ENCODE data around the gene SLC35F1.

- TF ChIP-seq, protein P1, sequence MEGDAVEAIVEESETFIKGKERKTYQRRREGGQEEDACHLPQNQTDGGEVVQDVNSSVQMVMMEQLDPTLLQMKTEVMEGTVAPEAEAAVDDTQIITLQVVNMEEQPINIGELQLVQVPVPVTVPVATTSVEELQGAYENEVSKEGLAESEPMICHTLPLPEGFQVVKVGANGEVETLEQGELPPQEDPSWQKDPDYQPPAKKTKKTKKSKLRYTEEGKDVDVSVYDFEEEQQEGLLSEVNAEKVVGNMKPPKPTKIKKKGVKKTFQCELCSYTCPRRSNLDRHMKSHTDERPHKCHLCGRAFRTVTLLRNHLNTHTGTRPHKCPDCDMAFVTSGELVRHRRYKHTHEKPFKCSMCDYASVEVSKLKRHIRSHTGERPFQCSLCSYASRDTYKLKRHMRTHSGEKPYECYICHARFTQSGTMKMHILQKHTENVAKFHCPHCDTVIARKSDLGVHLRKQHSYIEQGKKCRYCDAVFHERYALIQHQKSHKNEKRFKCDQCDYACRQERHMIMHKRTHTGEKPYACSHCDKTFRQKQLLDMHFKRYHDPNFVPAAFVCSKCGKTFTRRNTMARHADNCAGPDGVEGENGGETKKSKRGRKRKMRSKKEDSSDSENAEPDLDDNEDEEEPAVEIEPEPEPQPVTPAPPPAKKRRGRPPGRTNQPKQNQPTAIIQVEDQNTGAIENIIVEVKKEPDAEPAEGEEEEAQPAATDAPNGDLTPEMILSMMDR (IDR thresholded peaks at IDR 0.05; ENCODE audit: insufficient read depth, low read length) = no peak
- no peak for TF ChIP-seq GABPA (IDR thresholded peaks at IDR 0.05; ENCODE audit: low read depth)
Measured at GRCh38 chr6:117938311-117938995, 31.4 kb downstream of the SLC35F1 start.

Measured in HL-60 (cell line).